Prostate gland (tissue), 2 donors: Measurements from ENCODE around the gene SMIM1.

Source experiments
- CTCF ChIP-seq, 4 experiments: fragments of 200-600 bp in 2 of 4; fragments of 450-650 bp in 2 of 4; sonication (generic) in 2 of 4; IDR thresholded peaks; 1 replicate in 3 of 4; 2 replicates in 1 of 4; pipeline ENCODE4 v1.5.1; 2016 to 2019; ENCODE audit warnings: antibody characterized with exemption in 4 of 4, mild to moderate bottlenecking in 2 of 4, moderate library complexity in 2 of 4
- POLR2A ChIP-seq: fragments of 450-650 bp; IDR thresholded peaks from one replicate; pipeline ENCODE4 v1.6.1; 2016; ENCODE audit warnings: antibody characterized with exemption, mild to moderate bottlenecking
- POLR2AphosphoS5 ChIP-seq: sonication (generic); formaldehyde crosslinking; IDR thresholded peaks from one replicate; pipeline ENCODE4 v1.6.1; 2017; ENCODE audit warnings: antibody characterized with exemption

DNA sequence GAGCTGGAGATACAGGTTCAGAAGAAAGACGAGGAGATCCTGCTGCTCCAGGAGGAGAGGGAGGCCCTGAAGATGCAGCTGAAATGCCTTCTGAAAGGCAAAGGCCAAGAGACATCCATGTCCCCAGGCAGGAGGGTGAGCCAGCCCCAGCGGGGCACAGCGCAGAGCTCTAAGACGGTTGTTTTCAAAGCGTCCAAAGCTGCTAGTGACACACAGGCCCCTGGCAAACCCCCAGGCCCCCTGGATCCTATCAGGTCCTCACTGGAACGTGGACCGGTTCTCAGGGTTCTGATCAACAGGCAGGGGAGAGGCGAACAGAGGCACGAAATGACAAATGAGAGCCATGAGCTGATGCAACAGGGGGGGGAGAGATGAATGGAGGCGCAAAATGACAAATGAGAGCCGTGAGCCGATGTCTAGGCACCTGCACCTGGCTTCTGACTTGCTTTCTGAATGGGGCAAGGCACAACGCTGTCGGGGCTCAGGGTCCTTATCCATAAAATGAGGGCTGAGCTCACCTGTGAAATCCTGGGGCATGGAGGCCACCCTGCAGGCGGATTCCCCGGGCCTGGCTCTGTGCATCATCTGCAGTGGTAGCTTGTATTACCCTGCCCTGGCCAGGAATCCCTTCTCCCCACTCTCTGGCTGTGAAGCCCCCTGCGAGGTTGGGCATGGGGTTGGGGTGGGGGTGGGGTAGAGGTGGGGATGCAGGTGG lies 11.1 kb upstream of the SMIM1 start:
- TF ChIP-seq CTCF (IDR thresholded peaks at IDR 0.05) (no peak), POLR2AphosphoS5 (no peak), POLR2A (no peak)
